GM13976 (cell line): ENCODE results near the gene CRIP3.
A peak's percentile ranks its signal among the peaks of the same experiment; 100 is the strongest.

ENCODE experiments used
- DNase-seq: peaks from one replicate; pipeline ENCODE4 v3.0.0; 2012; ENCODE audit warnings: low spot score
- CTCF ChIP-seq: IDR thresholded peaks from 2 replicates; pipeline ENCODE4 v1.5.1; 2012; ENCODE audit warnings: borderline replicate concordance, mild to moderate bottlenecking; ENCODE audit not compliant: insufficient read depth; ENCODE audit errors: extremely low read depth, missing control alignments, control extremely low read depth
- in situ Hi-C: fragments of 300-500 bp; cut with MboI; formaldehyde crosslinking; loops from one replicate; pipeline ENCODE4 v1.12.0; 2022; ENCODE audit warnings: low sequenced_read_pairs, mixed read lengths, inconsistent platforms; ENCODE audit not compliant: unreplicated experiment

CRIP3 gene

GRCh38 chr6:43302126-43302525 is 6.5 kb downstream of the CRIP3 start:
- in situ Hi-C loops, result no loop called here
- no peak for DNase-seq
- no peak for TF ChIP-seq CTCF

- TF ChIP-seq CTCF, result no peak
- DNase-seq, result peak; percentile 15
- in situ Hi-C loops, result no loop called here
Measured at GRCh38 chr6:43301081-43301870, 7.3 kb downstream of the CRIP3 start.

GRCh38 chr6:43299338-43300293 is 9.0 kb downstream of the CRIP3 start:
- peak; percentile 21 for DNase-seq
- in situ Hi-C loops, result no loop called here
- no peak for TF ChIP-seq CTCF

- in situ Hi-C loops, result no loop called here
- no peak for TF ChIP-seq CTCF
- DNase-seq, result peak; percentile 21
Measured at GRCh38 chr6:43298565-43299337, 9.9 kb downstream of the CRIP3 start.

GRCh38 chr6:43297644-43298564 is 10.7 kb downstream of the CRIP3 start, which contains the start of gene SLC22A7:
Gene SLC22A7 (plus strand): TSS chr6:43298260. CDS start chr6:43298359, 99 bp downstream.
- TF ChIP-seq CTCF, result no peak
- DNase-seq, result peak; percentile 35
- in situ Hi-C loops, result no loop called here
